HepG2 (cell line): ENCODE measurements around the gene EPHA1. TPM values are rescaled to one million over a fixed set of nuclear protein-coding genes. Genes with fewer than 3 reads are reported as not detected.

Experiments used
- AHDC1 ChIP-seq: sonication (generic); formaldehyde crosslinking; IDR thresholded peaks from 2 replicates; pipeline ENCODE4 v1.5.1; 2020; ENCODE audit warnings: mild to moderate bottlenecking, missing genetic modification reagents, borderline replicate concordance
- CREBL2 ChIP-seq: sonication (generic); formaldehyde crosslinking; IDR thresholded peaks from 2 replicates; pipeline ENCODE4 v1.8.1; 2023; ENCODE audit warnings: missing genetic modification reagents, mild to moderate bottlenecking, borderline replicate concordance
- HMG20A ChIP-seq: IDR thresholded peaks from 2 replicates; pipeline ENCODE4 v1.6.1; 2016; ENCODE audit warnings: borderline replicate concordance
- JDP2 ChIP-seq: sonication (generic); formaldehyde crosslinking; IDR thresholded peaks from 2 replicates; pipeline ENCODE4 v1.8.1; 2022; ENCODE audit warnings: missing genetic modification reagents, borderline replicate concordance
- KLF6 ChIP-seq: IDR thresholded peaks from 2 replicates; pipeline ENCODE4 v1.8.0; 2016; ENCODE audit warnings: missing biosample characterization, missing genetic modification reagents
- NFAT5 ChIP-seq: sonication (generic); formaldehyde crosslinking; IDR thresholded peaks from 2 replicates; pipeline ENCODE4 v1.4.0; 2020; ENCODE audit warnings: missing genetic modification reagents
- NR2F6 ChIP-seq, 2 experiments: IDR thresholded peaks; 2 replicates each; pipeline ENCODE4 v1.6.1; 2016; ENCODE audit warnings: antibody characterized with exemption in 1 of 2, mild to moderate bottlenecking in 1 of 2
- PCBP2 ChIP-seq: fragments of 200-400 bp; formaldehyde crosslinking; optimal IDR thresholded peaks from 2 replicates; pipeline ENCODE3; 2018; ENCODE audit warnings: low read length, low read depth; ENCODE audit not compliant: poor library complexity, severe bottlenecking
- RBAK ChIP-seq: sonication (generic); formaldehyde crosslinking; IDR thresholded peaks from 2 replicates; pipeline ENCODE4 v1.5.1; 2020; ENCODE audit warnings: mild to moderate bottlenecking, missing genetic modification reagents
- REPIN1 ChIP-seq: sonication (generic); formaldehyde crosslinking; IDR thresholded peaks from 2 replicates; pipeline ENCODE4 v1.8.0; 2022; ENCODE audit warnings: missing genetic modification reagents, low read depth, mild to moderate bottlenecking, borderline replicate concordance
- SAFB2 ChIP-seq: sonication (generic); formaldehyde crosslinking; IDR thresholded peaks from 2 replicates; pipeline ENCODE4 v1.5.1; 2020; ENCODE audit warnings: missing genetic modification reagents, low read depth, mild to moderate bottlenecking, borderline replicate concordance
- SATB2 ChIP-seq: sonication (generic); formaldehyde crosslinking; IDR thresholded peaks from 2 replicates; pipeline ENCODE4 v1.5.0; 2020; ENCODE audit warnings: missing genetic modification reagents
- TARDBP ChIP-seq: sonication (generic); formaldehyde crosslinking; IDR thresholded peaks from 2 replicates; pipeline ENCODE4 v1.8.0; 2022; ENCODE audit warnings: mild to moderate bottlenecking, missing genetic modification reagents
- TBX2 ChIP-seq: sonication (generic); formaldehyde crosslinking; IDR thresholded peaks from 2 replicates; pipeline ENCODE4 v1.5.0; 2020; ENCODE audit warnings: missing genetic modification reagents, mild to moderate bottlenecking, borderline replicate concordance
- TRIM24 ChIP-seq: sonication (generic); formaldehyde crosslinking; IDR thresholded peaks from 2 replicates; pipeline ENCODE4 v1.8.0; 2022; ENCODE audit warnings: mild to moderate bottlenecking, missing genetic modification reagents
- ZFAT ChIP-seq: sonication (generic); formaldehyde crosslinking; conservative IDR thresholded peaks from 2 replicates; pipeline ENCODE4 v1.8.1; 2023; ENCODE audit warnings: missing genetic modification reagents, inconsistent platforms
- ZNF660 ChIP-seq: sonication (generic); formaldehyde crosslinking; IDR thresholded peaks from 2 replicates; pipeline ENCODE4 v1.5.1; 2020; ENCODE audit warnings: mild to moderate bottlenecking, low read depth, missing genetic modification reagents, borderline replicate concordance
- polyA plus RNA-seq, 8 experiments: library from polyadenylated mRNA; depleted of rRNA in 3 of 8; stranded (reverse) in 7 of 8; unstranded in 1 of 8; fragments of >200 nt; fragmentation: Illumina TruSeq in 4 of 8; extraction: Trizol in 4 of 8; gene quantifications; 2 replicates each; pipeline versions ENCODE4 v1.2.1 to v1.2.3, GENCODE V29; 2011 to 2016; ENCODE audit warnings: low read depth in 4 of 8, missing spikeins in 1 of 8, mixed read lengths in 1 of 8; ENCODE audit not compliant: insufficient read depth in 1 of 8
- total RNA-seq, 5 experiments: library from RNA; depleted of rRNA; stranded (reverse); fragments of >200 nt; fragmentation: Illumina TruSeq; extraction: Trizol; gene quantifications; 2 replicates each; pipeline ENCODE4 v1.2.3, GENCODE V29; 2016; ENCODE audit warnings: low read depth in 1 of 5

EPHA1 gene
- total and polyA plus RNA-seq, 2 of the 13 experiments (the other 11 are each of a cell fraction or from before 2014, with no cell fraction given) = 4.6 to 17.1 TPM

GRCh38 chr7:143395187-143396149 lies 13.2 kb downstream of the EPHA1 start (continued):
- TF ChIP-seq TBX2 (CRISPR knock-in tag) (peak; percentile 49), AHDC1 (CRISPR knock-in tag) (no peak), RBAK (CRISPR knock-in tag) (peak; percentile 71; the same call in 1 of the 2 replicates), NR2F6 (IDR thresholded peaks at IDR 0.05) (peak; percentile 87), NR2F6 (CRISPR knock-in tag; IDR thresholded peaks at IDR 0.05) (peak; percentile 96), SATB2 (no peak), TRIM24 (CRISPR knock-in tag) (no peak), ZFAT (CRISPR knock-in tag) (no peak), PCBP2 (no peak), SAFB2 (CRISPR knock-in tag) (no peak), CREBL2 (no peak), NFAT5 (CRISPR knock-in tag) (0 out of 2 replicates have a peak, but pooled peaks have one; percentile 46), REPIN1 (CRISPR knock-in tag) (peak; percentile 58; the same call in 1 of the 2 replicates), ZNF660 (CRISPR knock-in tag) (no peak), HMG20A (CRISPR knock-in tag) (peak; percentile 66; the same call in 1 of the 2 replicates), JDP2 (no peak), KLF6 (CRISPR knock-in tag) (no peak), TARDBP (CRISPR knock-in tag) (peak; percentile 65; the same call in 1 of the 2 replicates)
